SK-N-MC (cell line): ENCODE data around the gene BOLA3.
A peak's percentile ranks its signal among the peaks of the same experiment; 100 is the strongest.
"Not testable (repeated sequence)": the region's sequence is repeated elsewhere in the genome, so short reads cannot be mapped to it uniquely, and the experiment has no call there.

Source experiments
- DNase-seq: peaks from one replicate; pipeline ENCODE4 v3.0.0-alpha.2; 2011; ENCODE audit warnings: low read depth, low spot score
- H3K27ac ChIP-seq: fragments of 200-600 bp; sonication (generic); 2 replicates; pipeline ENCODE4 v1.5.1; 2016; ENCODE audit warnings: mixed run types
- H3K36me3 ChIP-seq: fragments of 200-600 bp; sonication (generic); 2 replicates; pipeline ENCODE4 v1.6.1; 2017; ENCODE audit warnings: antibody characterized with exemption, low read length, mixed read lengths; ENCODE audit not compliant: insufficient read depth
- H3K4me3 ChIP-seq: fragments of 200-600 bp; sonication (generic); 2 replicates; pipeline ENCODE4 v1.5.1; 2016
- H3K9ac ChIP-seq: fragments of 200-600 bp; sonication (generic); 2 replicates; pipeline ENCODE4 v1.8.0; 2017; ENCODE audit warnings: mixed run types, mixed read lengths; ENCODE audit not compliant: insufficient read length
- H3K9me3 ChIP-seq: fragments of 200-600 bp; sonication (generic); 2 replicates; pipeline ENCODE4 v1.6.1; 2017; ENCODE audit warnings: low read depth, mild to moderate bottlenecking, antibody characterized with exemption, low read length, moderate library complexity, mixed read lengths
- EZH2 ChIP-seq: fragments of 200-600 bp; sonication (generic); IDR thresholded peaks from one replicate; pipeline ENCODE4 v1.6.1; 2017; ENCODE audit warnings: antibody characterized with exemption
- FOXP2 ChIP-seq: optimal IDR thresholded peaks from 2 replicates; pipeline ENCODE3; 2011; ENCODE audit warnings: mild to moderate bottlenecking, moderate library complexity; ENCODE audit not compliant: insufficient read depth; ENCODE audit errors: extremely low read length, control extremely low read depth
- POLR2AphosphoS5 ChIP-seq: IDR thresholded peaks from 2 replicates; pipeline ENCODE4 v1.6.1; 2012; ENCODE audit warnings: mild to moderate bottlenecking, low read depth, low read length, borderline replicate concordance

The BOLA3 gene

GRCh38 chr2:74147727-74148456, at the start of gene BOLA3:
Gene BOLA3, minus strand, starts transcription at chr2:74147912. Its CDS starts 38 bp downstream, at chr2:74147874.
- peak within 1 kb of the TSS; percentile 97 for H3K4me3 ChIP-seq
- peaks cover 11% of the 10 kb centered on the region for H3K36me3 ChIP-seq

GRCh38 chr2:74197049-74197448, 49.3 kb upstream of the BOLA3 start:
- Histone ChIP-seq H3K9me3 (no peaks in the 10 kb centered on the region), H3K4me3 (no peak overlapping the region), H3K9ac (no peak overlapping the region), H3K27ac (no peak overlapping the region), H3K36me3 (peaks cover 22% of the 10 kb centered on the region)
- DNase-seq: no peak
- TF ChIP-seq EZH2 (no peak), POLR2AphosphoS5 (no peak), FOXP2 (no peak)

More at GRCh38 chr2:74147727-74148456, at the start of gene BOLA3:
- TF ChIP-seq EZH2 (no peak), FOXP2 (no peak), POLR2AphosphoS5 (peak; percentile 69; the same call in 1 of the 2 replicates)
- no peak for DNase-seq
- Histone ChIP-seq H3K27ac (0 out of 2 replicates have a peak within 1 kb of the TSS, but pooled peaks have one; percentile 26), H3K9me3 (no peaks in the 10 kb centered on the region), H3K9ac (peak within 1 kb of the TSS; percentile 94)

GRCh38 chr2:74194799-74195198, 47.1 kb upstream of the BOLA3 start:
- Histone ChIP-seq H3K9ac (no peak overlapping the region), H3K36me3 (0 out of 2 replicates have a peak, but pooled peaks cover 2% of the 10 kb centered on the region), H3K27ac (no peak overlapping the region), H3K9me3 (no peaks in the 10 kb centered on the region), H3K4me3 (no peak overlapping the region)
- DNase-seq: no peak
- TF ChIP-seq EZH2 (no peak), POLR2AphosphoS5 (no peak), FOXP2 (no peak)

GRCh38 chr2:74191596-74192380, 44.1 kb upstream of the BOLA3 start:
- TF ChIP-seq FOXP2 (no peak), EZH2 (no peak), POLR2AphosphoS5 (no peak)
- no peak overlapping the region for H3K4me3 ChIP-seq
- no peak for DNase-seq
- no peak overlapping the region for H3K9ac ChIP-seq
- no peak overlapping the region for H3K27ac ChIP-seq
- no peaks in the 10 kb centered on the region for H3K36me3 ChIP-seq
- H3K9me3 ChIP-seq: no peaks in the 10 kb centered on the region

- H3K36me3 ChIP-seq: no peaks in the 10 kb centered on the region
- no peak overlapping the region for H3K9ac ChIP-seq
- H3K4me3 ChIP-seq: no peak overlapping the region
- no peaks in the 10 kb centered on the region for H3K9me3 ChIP-seq
- TF ChIP-seq FOXP2: no peak
- TF ChIP-seq POLR2AphosphoS5: no peak
- TF ChIP-seq EZH2: no peak
- no peak overlapping the region for H3K27ac ChIP-seq
- no peak for DNase-seq
These were observed 41.0 kb upstream of the BOLA3 start for GRCh38 chr2:74188696-74189095.

- DNase-seq: no peak
- TF ChIP-seq FOXP2: no peak
- TF ChIP-seq EZH2: no peak
- no peak for TF ChIP-seq POLR2AphosphoS5
- Histone ChIP-seq H3K4me3 (no peak overlapping the region), H3K9me3 (no peaks in the 10 kb centered on the region), H3K9ac (no peak overlapping the region), H3K27ac (no peak overlapping the region), H3K36me3 (no peaks in the 10 kb centered on the region)
These were observed 40.4 kb upstream of the BOLA3 start for GRCh38 chr2:74188018-74188601.

- DNase-seq, H3K36me3 ChIP-seq, H3K4me3 ChIP-seq, H3K9ac ChIP-seq, H3K27ac ChIP-seq, H3K9me3 ChIP-seq: not testable (repeated sequence)
These were observed 39.0 kb upstream of the BOLA3 start for GRCh38 chr2:74186706-74187105.

GRCh38 chr2:74186038-74186437, 38.3 kb upstream of the BOLA3 start:
- Histone ChIP-seq H3K9ac (no peak overlapping the region), H3K9me3 (no peaks in the 10 kb centered on the region), H3K4me3 (no peak overlapping the region), H3K36me3 (no peaks in the 10 kb centered on the region), H3K27ac (no peak overlapping the region)
- TF ChIP-seq POLR2AphosphoS5: no peak
- no peak for TF ChIP-seq EZH2
- no peak for TF ChIP-seq FOXP2
- no peak for DNase-seq
